EH (cell line): Measurements from ENCODE around the gene NFIA.
"Not testable (repeated sequence)": the region's sequence is repeated elsewhere in the genome, so short reads cannot be mapped to it uniquely, and the experiment has no call there.

Experiments used
- DNase-seq: peaks from one replicate; pipeline ENCODE4 v3.0.0-alpha.2; 2015; ENCODE audit warnings: low read depth

Gene NFIA

DNA sequence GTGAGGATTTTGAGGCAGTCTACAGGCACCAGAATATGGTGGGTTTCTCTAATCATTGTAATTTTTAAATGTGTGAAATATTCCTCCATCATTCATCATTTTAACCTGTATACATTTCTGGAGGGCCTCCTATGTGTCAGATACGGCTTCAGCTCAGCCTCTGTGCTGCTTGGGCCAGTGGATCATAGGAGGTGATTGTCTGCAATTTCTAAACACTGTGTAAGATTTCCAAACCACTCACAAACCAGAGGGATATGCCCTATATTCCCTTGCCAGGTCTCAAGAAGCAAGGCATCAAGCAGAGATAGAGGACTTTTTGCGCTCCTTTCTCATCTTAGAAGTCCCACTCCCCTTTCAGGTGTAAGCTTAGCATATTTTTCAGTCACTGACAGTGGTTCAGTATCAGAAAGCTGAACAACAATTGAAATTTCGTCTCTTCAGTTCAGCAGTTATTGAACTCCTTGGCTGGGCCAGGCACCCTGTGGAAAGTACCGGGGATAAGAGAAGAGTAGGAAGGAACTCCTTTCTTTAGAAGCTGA, 190.9 kb downstream of the NFIA start:
- no peak for DNase-seq

DNA sequence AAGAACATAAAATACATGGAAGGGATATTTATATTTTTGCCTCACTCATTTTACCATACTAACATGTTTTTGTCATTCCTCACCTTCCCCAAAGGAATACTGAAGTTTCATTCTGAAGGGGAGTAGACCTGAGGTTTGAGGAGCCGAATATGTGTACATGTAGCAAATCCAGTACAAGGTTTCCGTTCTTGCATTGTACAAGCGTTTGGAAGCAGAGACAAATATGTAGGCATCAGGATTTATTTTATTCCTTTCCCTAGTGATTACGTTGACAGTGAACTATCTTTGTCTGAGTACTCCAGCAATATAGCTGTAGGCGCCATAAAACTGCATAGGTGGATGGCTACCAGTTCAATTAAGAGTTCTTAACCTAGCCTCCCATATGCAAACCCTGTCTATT, 191.5 kb downstream of the NFIA start:
- DNase-seq = no peak

- no peak for DNase-seq
Observed at GRCh38 chr1:61274939-61275338, 192.6 kb downstream of the NFIA start.

GRCh38 chr1:61276246-61276645, 193.9 kb downstream of the NFIA start:
- DNase-seq = no peak

- no peak for DNase-seq
Observed at GRCh38 chr1:61277121-61277690, 194.8 kb downstream of the NFIA start.

DNA sequence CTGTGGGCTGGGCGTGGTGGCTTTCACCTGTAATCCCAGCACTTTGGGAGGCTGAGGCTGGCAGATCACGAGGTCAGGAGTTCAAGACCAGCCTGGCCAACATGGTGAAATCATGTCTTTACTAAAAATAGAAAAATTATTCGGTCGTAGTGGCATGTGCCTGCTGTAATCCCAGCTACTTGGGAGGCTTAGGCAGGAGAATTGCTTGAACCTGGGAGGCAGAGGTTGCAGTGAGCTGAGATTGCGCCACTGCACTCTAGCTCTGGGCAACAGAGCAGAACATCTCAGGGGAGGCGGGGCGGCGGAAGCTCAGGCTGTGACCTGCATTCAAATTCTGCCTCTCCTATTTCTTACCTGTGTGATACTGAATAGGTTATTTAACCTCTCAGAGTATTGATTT, 196.1 kb downstream of the NFIA start:
- not testable (repeated sequence) for DNase-seq

- no peak for DNase-seq
Observed at GRCh38 chr1:61278966-61279365, 196.6 kb downstream of the NFIA start.

DNA sequence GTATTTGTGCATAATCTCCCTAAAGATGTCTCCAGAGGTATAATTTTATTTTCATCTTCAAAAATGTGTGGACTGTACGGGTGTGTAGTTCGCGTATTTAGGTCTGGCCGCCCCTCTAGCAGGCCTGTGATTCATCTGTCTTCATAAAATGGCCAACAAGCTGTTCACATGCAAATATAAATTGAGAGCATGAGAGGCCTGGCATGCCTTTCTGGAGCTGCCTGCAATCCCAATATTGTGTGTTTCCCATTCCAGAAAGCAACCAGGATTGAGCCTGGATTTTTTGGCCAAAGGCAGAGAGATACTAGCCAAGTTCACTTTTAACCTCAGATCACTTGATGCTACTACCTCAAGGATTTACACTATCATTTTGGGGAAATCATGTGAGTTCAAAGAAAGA, 197.2 kb downstream of the NFIA start:
- no peak for DNase-seq

GRCh38 chr1:61280452-61280851, 198.1 kb downstream of the NFIA start:
- DNase-seq = no peak

GRCh38 chr1:61282387-61282786, 200.0 kb downstream of the NFIA start:
- no peak for DNase-seq

DNA sequence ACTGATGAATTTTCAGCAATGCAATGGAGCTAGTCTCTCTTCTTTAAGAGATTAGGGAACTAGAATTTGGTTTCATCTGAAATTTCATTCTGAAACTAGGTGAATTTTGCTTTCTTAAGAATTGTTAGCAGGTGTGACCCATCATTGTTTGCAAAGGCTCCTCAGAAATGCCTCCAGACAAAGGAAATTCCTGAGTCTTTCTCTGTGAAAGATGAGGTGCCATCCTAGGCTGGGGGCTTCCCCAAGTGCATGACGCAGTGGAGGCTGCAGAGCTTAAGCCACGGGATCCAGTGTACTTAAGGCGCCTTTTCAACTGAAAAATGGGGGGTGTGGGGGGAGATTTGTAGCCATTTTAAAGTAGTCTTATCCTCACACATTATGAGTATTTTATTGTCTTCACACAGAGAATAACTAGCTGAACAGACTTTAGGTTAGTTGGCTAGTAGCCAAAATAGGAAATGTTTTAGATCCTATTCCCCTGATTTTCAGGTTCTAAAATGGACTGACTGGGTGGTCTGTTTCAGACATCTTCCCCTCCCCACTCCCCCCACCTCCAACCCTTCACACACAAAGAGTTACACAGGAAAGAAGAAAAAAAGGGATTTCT, 202.0 kb downstream of the NFIA start:
- DNase-seq = no peak

GRCh38 chr1:61284936-61285335, 202.6 kb downstream of the NFIA start:
- DNase-seq = no peak

GRCh38 chr1:61285371-61285885, 203.1 kb downstream of the NFIA start:
- DNase-seq = no peak

DNA sequence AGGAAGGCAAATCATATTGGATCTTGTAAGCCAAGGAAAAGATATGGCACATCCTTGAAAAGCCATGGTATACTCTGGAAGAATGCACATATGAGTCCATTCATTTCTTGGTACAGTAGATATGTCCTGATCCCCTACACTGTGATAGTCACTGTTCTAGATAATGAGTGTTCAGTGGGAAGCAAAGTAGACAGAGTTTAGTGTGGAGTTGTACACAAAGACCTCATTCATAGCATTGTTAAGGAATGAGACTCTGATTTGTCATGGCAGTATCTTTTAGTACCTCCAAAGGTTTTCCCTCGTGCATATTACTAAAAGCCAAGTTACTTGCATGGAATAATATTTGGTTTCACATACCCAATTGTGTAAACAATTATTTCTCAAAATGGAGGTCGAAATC, 204.7 kb downstream of the NFIA start:
- DNase-seq = peak; percentile 21

DNA sequence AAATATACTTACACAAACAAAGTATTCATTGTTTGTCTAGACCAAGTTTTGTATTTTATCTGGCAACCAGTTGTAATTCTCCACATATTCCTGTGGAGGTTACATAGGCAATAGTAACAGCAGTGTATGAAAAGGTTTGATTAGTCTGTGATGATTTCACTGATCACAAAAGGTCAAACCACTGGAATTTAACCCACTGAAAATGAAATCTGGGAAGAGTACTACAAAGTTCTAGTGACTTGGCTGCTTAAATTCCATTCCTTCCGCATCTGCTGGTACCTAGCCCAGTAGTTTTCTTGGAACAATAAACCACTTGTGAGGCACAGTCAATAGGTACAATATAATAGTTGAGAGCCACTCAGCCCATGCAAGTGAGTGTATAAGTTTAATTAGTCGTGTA, 205.4 kb downstream of the NFIA start:
- DNase-seq = peak; percentile 43

DNA sequence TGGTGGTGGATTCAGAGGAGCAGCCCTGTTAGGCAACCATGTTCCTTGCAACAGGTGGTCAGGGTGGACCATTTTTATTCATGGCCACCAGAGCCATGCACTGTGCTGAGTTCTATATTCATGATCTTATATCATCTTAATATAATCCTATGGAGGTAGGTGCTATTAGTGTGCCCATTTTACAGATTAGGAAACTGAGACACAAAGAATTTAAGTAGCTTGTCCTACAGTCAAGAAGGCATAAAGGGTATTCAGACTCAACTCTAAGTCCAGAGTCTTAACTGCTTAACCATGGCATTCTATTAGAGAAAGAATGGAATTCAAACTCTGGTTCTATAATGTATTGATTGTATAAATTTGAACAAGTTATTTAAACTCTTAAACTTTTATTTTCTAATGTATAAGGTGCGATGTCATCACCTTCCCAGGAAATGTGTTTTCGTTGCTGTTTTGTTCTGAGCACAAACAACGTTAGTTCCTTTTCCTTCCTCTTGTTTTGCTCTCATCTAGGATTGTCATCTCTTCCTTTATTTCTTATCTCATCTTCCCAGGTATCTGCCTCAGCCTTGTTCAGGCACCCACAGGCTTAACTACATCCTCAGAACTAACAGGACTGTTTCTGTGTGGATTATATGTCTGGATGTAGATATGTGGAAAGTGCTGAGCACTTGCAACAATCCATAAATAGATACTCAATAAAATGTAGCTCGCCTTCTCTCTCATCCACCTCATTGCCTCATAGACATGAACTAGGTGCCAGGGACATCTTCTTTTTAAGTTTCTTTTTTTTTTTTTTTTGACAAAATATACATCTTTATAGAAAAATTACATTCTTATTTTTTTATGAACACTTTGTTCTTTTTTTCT, 207.1 kb downstream of the NFIA start:
- DNase-seq = no peak

DNA sequence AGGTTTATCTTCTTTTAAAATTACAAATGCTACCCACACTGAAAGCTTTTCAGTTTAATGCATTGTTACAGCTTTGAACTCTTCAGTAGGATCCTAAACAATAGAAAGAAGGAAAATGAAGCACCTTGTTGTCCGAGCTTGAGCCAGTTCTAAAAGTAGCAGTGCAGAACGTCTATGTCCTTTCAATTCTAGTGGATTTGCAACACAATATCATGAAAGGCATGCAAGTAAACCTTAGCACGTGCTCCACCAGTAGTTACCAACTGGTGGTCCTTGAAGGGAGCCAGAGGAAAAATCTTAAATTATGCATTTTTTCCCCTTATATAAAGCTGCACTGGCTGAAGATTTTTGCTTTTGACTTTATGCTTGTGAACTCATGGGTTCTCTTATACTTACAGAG, 208.2 kb downstream of the NFIA start:
- no peak for DNase-seq

- no peak for DNase-seq
Observed at GRCh38 chr1:61293197-61293596, 210.8 kb downstream of the NFIA start.

DNA sequence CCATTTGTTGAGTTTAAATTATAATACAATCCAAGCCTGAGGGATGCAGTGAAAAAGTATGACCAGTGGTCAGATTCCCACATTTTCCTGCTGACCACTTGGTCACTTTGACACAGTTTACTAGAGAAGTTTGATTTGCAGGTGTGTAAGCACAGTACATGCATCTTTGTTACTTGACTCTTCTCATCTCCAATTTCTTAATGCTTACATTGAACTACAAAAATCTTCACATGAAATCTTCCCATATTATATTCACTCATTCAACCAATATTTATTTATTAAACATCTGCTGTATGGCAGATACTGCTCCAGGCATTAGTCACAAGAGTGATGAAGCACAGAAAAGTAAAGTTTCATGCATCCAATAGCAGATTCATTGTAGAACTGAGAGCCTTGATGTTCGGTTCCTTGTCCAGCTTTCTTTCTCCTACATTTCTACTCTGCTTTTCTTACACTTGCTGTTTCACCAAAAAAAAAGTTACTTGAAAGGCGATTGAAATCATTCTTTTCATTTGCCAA, 211.7 kb downstream of the NFIA start:
- no peak for DNase-seq

GRCh38 chr1:61294930-61295329, 212.6 kb downstream of the NFIA start:
- DNase-seq = no peak

DNA sequence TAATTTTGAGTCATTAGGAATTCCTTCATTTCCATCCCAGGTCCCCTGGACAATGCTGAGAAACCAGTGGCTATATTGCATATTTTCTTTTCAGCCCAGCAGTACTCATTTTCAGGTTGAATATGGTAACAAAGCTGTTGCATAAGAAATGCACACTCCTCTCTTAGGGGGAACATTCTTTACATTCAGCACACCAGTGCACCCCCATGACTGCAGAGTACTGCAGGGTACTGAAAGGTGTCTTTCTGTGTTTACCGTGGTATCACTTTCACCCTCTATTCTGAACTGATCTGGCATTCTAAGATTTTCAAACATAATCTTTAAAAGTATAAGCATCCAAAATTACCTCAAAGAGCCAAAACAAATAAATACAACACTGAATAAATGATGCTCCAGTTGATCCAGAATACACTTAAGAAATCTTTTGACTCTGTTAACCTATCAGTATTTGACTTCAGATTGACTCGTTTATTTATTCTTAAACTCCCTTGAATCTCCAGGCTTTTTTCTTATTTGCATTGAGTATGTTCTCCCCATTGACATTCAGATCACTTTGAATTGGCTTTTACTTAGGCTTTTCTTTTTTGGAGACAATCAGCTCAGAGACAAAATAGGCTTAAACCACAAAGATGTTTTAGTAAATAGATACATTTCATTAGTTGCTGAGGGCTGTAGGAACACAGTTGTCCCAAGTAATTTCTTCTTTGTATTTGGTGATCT, 213.6 kb downstream of the NFIA start:
- no peak for DNase-seq

GRCh38 chr1:61297887-61298286, 215.5 kb downstream of the NFIA start:
- DNase-seq = no peak
